ENCODE results near the gene MTREX. TPM values are rescaled to one million over a fixed set of nuclear protein-coding genes. Genes with fewer than 3 reads are reported as not detected.

Gene MTREX
- polyA plus RNA-seq, 1 experiment: 11.7 TPM

GRCh38 chr5:55324815-55325418 lies 17.1 kb downstream of the MTREX start:
- ChIA-PET CTCF (interaction anchor here (0.5 to 2.8 kb wide), 5 partner anchors 10 to 367 kb away, joined by 3 to 10 read pairs (median 3); no protein-coding TSS in a partner anchor), POLR2A (no interaction called here)
- DNase-seq (ENCODE audit: low read depth): no peak
- H3K4me3 ChIP-seq (ENCODE audit: low read depth, low read length): no peak overlapping the region
- no peaks in the 10 kb centered on the region for H3K36me3 ChIP-seq (ENCODE audit: control insufficient read depth, insufficient read depth, low read length)
- no peaks in the 10 kb centered on the region for H3K27me3 ChIP-seq (ENCODE audit: control insufficient read depth, insufficient read depth, low read length)
- TF ChIP-seq CTCF (IDR thresholded peaks at IDR 0.05; ENCODE audit: insufficient read depth, low read depth, low read length): peak; percentile 58

GRCh38 chr5:55325621-55326020 lies 17.8 kb downstream of the MTREX start:
- ChIA-PET CTCF (interaction anchor here (0.6 kb wide), 1 partner anchor 395 kb away, joined by 4 read pairs; no protein-coding TSS in a partner anchor), POLR2A (no interaction called here)
- DNase-seq (ENCODE audit: low read depth): no peak
- H3K27me3 ChIP-seq (ENCODE audit: control insufficient read depth, insufficient read depth, low read length): no peaks in the 10 kb centered on the region
- TF ChIP-seq CTCF (IDR thresholded peaks at IDR 0.05; ENCODE audit: insufficient read depth, low read depth, low read length): no peak
- H3K36me3 ChIP-seq (ENCODE audit: control insufficient read depth, insufficient read depth, low read length): no peaks in the 10 kb centered on the region
- H3K4me3 ChIP-seq (ENCODE audit: low read depth, low read length): no peak overlapping the region

- TF ChIP-seq CTCF (IDR thresholded peaks at IDR 0.05; ENCODE audit: insufficient read depth, low read depth, low read length): no peak
- Histone ChIP-seq H3K27me3 (ENCODE audit: control insufficient read depth, insufficient read depth, low read length) (no peaks in the 10 kb centered on the region), H3K36me3 (ENCODE audit: control insufficient read depth, insufficient read depth, low read length) (no peaks in the 10 kb centered on the region; the same call in none of the 2 replicates), H3K4me3 (ENCODE audit: low read depth, low read length) (no peak overlapping the region)
- POLR2A ChIA-PET: no interaction called here
- no peak for DNase-seq (ENCODE audit: low read depth)
- CTCF ChIA-PET: no interaction called here
Observed at GRCh38 chr5:55327281-55327680, 19.5 kb downstream of the MTREX start.

- no peak for DNase-seq (ENCODE audit: low read depth)
- H3K4me3 ChIP-seq (ENCODE audit: low read depth, low read length): no peak overlapping the region
- TF ChIP-seq CTCF (IDR thresholded peaks at IDR 0.05; ENCODE audit: insufficient read depth, low read depth, low read length): no peak
- POLR2A ChIA-PET: no interaction called here
- H3K27me3 ChIP-seq (ENCODE audit: control insufficient read depth, insufficient read depth, low read length): no peaks in the 10 kb centered on the region
- CTCF ChIA-PET: no interaction called here
- H3K36me3 ChIP-seq (ENCODE audit: control insufficient read depth, insufficient read depth, low read length): no peaks in the 10 kb centered on the region; the same call in none of the 2 replicates
Observed at GRCh38 chr5:55331321-55331720, 23.5 kb downstream of the MTREX start.

GRCh38 chr5:55333017-55333416 lies 25.2 kb downstream of the MTREX start:
- no peak for DNase-seq (ENCODE audit: low read depth)
- no peak for TF ChIP-seq CTCF (IDR thresholded peaks at IDR 0.05; ENCODE audit: insufficient read depth, low read depth, low read length)
- ChIA-PET POLR2A (no interaction called here), CTCF (interaction anchor here (1.0 kb wide), 1 partner anchor 359 kb away, joined by 4 read pairs; no protein-coding TSS in a partner anchor)
- no peaks in the 10 kb centered on the region for H3K27me3 ChIP-seq (ENCODE audit: control insufficient read depth, insufficient read depth, low read length)
- H3K36me3 ChIP-seq (ENCODE audit: control insufficient read depth, insufficient read depth, low read length): no peaks in the 10 kb centered on the region; the same call in none of the 2 replicates
- H3K4me3 ChIP-seq (ENCODE audit: low read depth, low read length): no peak overlapping the region

Measured in BJ (cell line).